ENCODE results near the gene IGFBP3. TPM values are rescaled to one million over a fixed set of nuclear protein-coding genes. Genes with fewer than 3 reads are reported as not detected.
"Not testable (repeated sequence)": the region's sequence is repeated elsewhere in the genome, so short reads cannot be mapped to it uniquely, and the experiment has no call there.

IGFBP3 gene
- total RNA-seq, 1 donor from 2014 or later, result 1,747 TPM

DNA sequence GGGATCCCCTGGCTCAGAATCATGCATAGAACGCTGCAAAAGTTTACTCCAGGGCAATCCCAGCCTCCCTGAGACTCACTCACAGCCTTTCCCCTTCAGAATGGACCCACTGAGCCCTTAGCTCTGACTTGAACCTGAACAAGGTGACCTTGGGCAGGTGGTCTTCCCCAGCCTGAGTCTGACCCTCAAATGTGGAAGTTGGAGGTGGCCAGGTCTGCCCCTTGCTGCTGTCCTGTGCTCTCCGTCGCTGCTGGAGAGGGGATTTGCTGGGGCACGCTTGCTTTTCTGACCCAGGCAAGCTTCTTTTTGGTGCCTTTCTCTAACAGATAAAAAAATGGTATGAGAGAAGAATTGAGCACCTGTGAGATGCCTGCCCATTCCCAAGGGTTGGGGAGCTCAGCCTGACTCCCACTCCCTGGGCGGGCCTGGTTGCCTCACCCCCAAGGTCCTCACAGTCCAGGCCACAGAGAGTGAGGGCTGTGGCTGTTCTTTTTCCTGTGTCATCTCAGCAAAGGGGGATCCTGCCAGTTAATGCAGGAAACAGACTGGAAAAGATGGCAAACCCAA is 46.6 kb upstream of the IGFBP3 start:
- H3K4me1 Mint-ChIP-seq (ENCODE audit: low read depth), result peaks cover 37% of the 10 kb centered on the region
- no peaks in the 10 kb centered on the region for H3K9me3 Mint-ChIP-seq (ENCODE audit: low read depth)
- no peak overlapping the region for H3K27ac Mint-ChIP-seq (ENCODE audit: unreplicated experiment)
- no peak for TF ChIP-seq CTCF (IDR thresholded peaks at IDR 0.05)
- H3K36me3 Mint-ChIP-seq (ENCODE audit: low read depth), result no peaks in the 10 kb centered on the region
- no peak overlapping the region for H3K4me3 Mint-ChIP-seq (ENCODE audit: unreplicated experiment)
- no peaks in the 10 kb centered on the region for H3K27me3 Mint-ChIP-seq (ENCODE audit: low read depth)
- DNase-seq (ENCODE audit: low spot score), result no peak

- H3K27me3 Mint-ChIP-seq (ENCODE audit: low read depth), result no peaks in the 10 kb centered on the region
- TF ChIP-seq CTCF (IDR thresholded peaks at IDR 0.05), result no peak
- H3K36me3 Mint-ChIP-seq (ENCODE audit: low read depth), result no peaks in the 10 kb centered on the region
- peaks cover 11% of the 10 kb centered on the region for H3K4me1 Mint-ChIP-seq (ENCODE audit: low read depth)
- no peak overlapping the region for H3K4me3 Mint-ChIP-seq (ENCODE audit: unreplicated experiment)
- H3K27ac Mint-ChIP-seq (ENCODE audit: unreplicated experiment), result no peak overlapping the region
- no peaks in the 10 kb centered on the region for H3K9me3 Mint-ChIP-seq (ENCODE audit: low read depth)
- DNase-seq (ENCODE audit: low spot score), result no peak
These were observed 41.8 kb upstream of the IGFBP3 start for GRCh38 chr7:45962861-45963260.

DNA sequence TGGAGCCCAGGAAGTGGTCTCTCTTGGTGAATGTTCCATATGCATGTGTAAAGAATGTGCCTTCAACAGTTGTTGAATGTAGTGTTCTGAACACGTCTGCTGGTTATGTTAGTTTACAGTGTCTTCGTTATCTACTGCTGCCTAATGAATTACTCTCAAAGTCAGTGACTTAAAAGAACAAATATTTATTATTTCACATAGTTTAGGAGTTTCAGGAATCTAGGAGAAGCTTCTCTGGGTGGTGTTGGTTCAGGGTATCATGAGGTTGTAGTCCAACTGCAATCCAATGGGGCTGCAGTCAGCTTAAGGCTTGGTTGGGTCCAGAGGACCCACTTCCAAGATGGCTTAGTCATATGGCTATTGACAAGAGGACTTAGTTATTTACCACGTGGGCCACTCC is 36.6 kb upstream of the IGFBP3 start:
- peaks cover 10% of the 10 kb centered on the region for H3K4me1 Mint-ChIP-seq (ENCODE audit: low read depth)
- no peak overlapping the region for H3K4me3 Mint-ChIP-seq (ENCODE audit: unreplicated experiment)
- DNase-seq (ENCODE audit: low spot score), result no peak
- no peak overlapping the region for H3K27ac Mint-ChIP-seq (ENCODE audit: unreplicated experiment)
- H3K36me3 Mint-ChIP-seq (ENCODE audit: low read depth), result peaks cover 1% of the 10 kb centered on the region
- H3K27me3 Mint-ChIP-seq (ENCODE audit: low read depth), result no peaks in the 10 kb centered on the region
- no peak for TF ChIP-seq CTCF (IDR thresholded peaks at IDR 0.05)
- no peaks in the 10 kb centered on the region for H3K9me3 Mint-ChIP-seq (ENCODE audit: low read depth)

- Mint-ChIP-seq H3K9me3 (ENCODE audit: low read depth) (peaks cover 4% of the 10 kb centered on the region), H3K27me3 (ENCODE audit: low read depth) (no peaks in the 10 kb centered on the region), H3K27ac (ENCODE audit: unreplicated experiment) (peak overlapping the region; percentile 80), H3K4me3 (ENCODE audit: unreplicated experiment) (no peak overlapping the region), H3K36me3 (ENCODE audit: low read depth) (peaks cover 2% of the 10 kb centered on the region), H3K4me1 (ENCODE audit: low read depth) (peaks cover 10% of the 10 kb centered on the region)
- no peak for TF ChIP-seq CTCF (IDR thresholded peaks at IDR 0.05)
- DNase-seq (ENCODE audit: low spot score), result no peak
These were observed 34.2 kb upstream of the IGFBP3 start for GRCh38 chr7:45955286-45955685.

GRCh38 chr7:45953055-45953454 is 32.0 kb upstream of the IGFBP3 start:
- not testable (repeated sequence) for H3K36me3 Mint-ChIP-seq (ENCODE audit: low read depth); H3K27ac Mint-ChIP-seq (ENCODE audit: unreplicated experiment); DNase-seq (ENCODE audit: low spot score); H3K27me3 Mint-ChIP-seq (ENCODE audit: low read depth); H3K4me3 Mint-ChIP-seq (ENCODE audit: unreplicated experiment)
- peaks cover 10% of the 10 kb centered on the region for H3K4me1 Mint-ChIP-seq (ENCODE audit: low read depth)
- H3K9me3 Mint-ChIP-seq (ENCODE audit: low read depth), result peaks cover 11% of the 10 kb centered on the region

DNA sequence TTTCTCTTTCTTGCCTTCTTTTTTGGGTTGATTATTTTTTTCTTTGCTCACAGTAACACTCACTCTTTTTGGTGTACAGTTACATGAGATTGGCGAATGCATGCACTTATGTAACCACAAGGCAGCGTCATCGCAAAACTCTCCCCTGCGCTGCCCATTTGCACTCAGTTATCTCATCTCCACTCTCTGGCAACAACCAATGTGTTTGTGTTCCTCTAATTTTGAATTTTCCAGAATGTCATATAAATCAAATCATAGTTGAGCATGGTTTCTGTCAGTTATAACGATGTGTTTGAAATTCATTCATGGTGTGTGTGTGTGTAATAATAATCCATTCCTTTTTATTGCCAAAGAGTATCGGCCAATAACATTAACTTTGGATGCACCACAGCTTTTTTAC is 23.0 kb upstream of the IGFBP3 start:
- no peak for TF ChIP-seq CTCF (IDR thresholded peaks at IDR 0.05)
- Mint-ChIP-seq H3K27ac (ENCODE audit: unreplicated experiment) (no peak overlapping the region), H3K36me3 (ENCODE audit: low read depth) (no peaks in the 10 kb centered on the region), H3K27me3 (ENCODE audit: low read depth) (no peaks in the 10 kb centered on the region), H3K4me1 (ENCODE audit: low read depth) (no peaks in the 10 kb centered on the region), H3K9me3 (ENCODE audit: low read depth) (peaks cover 2% of the 10 kb centered on the region), H3K4me3 (ENCODE audit: unreplicated experiment) (no peak overlapping the region)
- no peak for DNase-seq (ENCODE audit: low spot score)
